Measurements from ENCODE around the gene SYAP1. TPM values are rescaled to one million over a fixed set of nuclear protein-coding genes. Genes with fewer than 3 reads are reported as not detected.

Gene SYAP1
- total and polyA plus RNA-seq, 10 of the 15 experiments (the other 5 are each of a cell fraction or from before 2014, with no cell fraction given): 5.9 to 29.9 (median 16.2) TPM

DNA sequence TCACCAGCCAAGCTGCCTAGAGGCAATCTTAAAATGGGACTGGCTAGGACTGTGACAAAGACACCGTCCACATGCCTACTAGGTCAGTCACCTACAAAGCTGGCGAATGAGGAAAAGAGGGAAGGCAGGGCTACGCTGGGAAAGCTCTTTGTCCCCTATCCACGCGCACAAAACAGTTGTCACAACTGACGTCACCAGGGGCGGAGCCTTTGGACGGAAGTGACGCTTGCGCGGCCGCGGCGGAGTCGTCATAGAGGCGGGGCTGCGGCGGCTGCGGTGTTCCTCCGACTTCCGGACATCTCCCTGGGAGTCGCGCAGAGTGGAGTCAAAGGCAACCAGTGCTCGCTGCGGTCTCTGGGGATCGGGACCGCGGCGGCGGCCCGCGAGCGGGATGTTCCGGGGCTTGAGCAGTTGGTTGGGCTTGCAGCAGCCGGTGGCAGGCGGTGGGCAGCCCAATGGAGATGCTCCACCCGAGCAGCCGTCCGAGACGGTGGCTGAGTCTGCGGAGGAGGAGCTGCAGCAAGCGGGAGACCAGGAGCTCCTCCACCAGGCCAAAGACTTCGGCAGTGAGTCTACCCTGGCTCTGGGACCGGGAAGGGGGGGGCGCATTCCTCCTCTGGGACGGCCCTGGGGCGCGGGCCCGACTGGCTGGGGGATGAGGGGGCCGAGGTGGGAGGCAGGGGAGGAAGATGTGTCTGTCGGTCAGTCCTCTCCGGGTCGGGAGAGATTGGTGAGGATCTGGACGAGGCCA is at the start of gene SYAP1 (continued):
- TF ChIP-seq ZZZ3 (IDR thresholded peaks at IDR 0.05; ENCODE audit: control insufficient read depth, insufficient read length, low read depth) (no peak), HDAC2 (IDR thresholded peaks at IDR 0.05) (no peak), STAT1 (conservative IDR thresholded peaks at IDR 0.05) (no peak), PRDM15 (CRISPR knock-in tag; IDR thresholded peaks at IDR 0.05) (no peak), ATF2 (IDR thresholded peaks at IDR 0.05; ENCODE audit: low read length) (peak; percentile 79; the same call in 1 of the 2 replicates), KAT2A (conservative IDR thresholded peaks at IDR 0.05; ENCODE audit: control insufficient read depth, low read depth, low read length) (no peak), TAF1 (IDR thresholded peaks at IDR 0.05; ENCODE audit: borderline replicate concordance, low read depth, low read length) (peak; percentile 77; the same call in 1 of the 2 replicates), EP300 (IDR thresholded peaks at IDR 0.05; ENCODE audit: borderline replicate concordance in 1 of 2, control insufficient read depth in 1 of 2, low read depth in 2 of 2, low read length in 2 of 2) (peak; percentile 73 to 86; a peak in 3 of 4 replicates), YY1 (IDR thresholded peaks at IDR 0.05; ENCODE audit: low read depth, low read length) (no peak), E4F1 (IDR thresholded peaks at IDR 0.05; ENCODE audit: borderline replicate concordance, partially characterized antibody) (peak; percentile 20), HDGF (IDR thresholded peaks at IDR 0.05) (peak; percentile 65; the same call in 1 of the 2 replicates), ZBTB4 (CRISPR knock-in tag; IDR thresholded peaks at IDR 0.05) (no peak), RBBP5 (conservative IDR thresholded peaks at IDR 0.05) (no peak)
- TF ChIP-seq, protein P1, sequence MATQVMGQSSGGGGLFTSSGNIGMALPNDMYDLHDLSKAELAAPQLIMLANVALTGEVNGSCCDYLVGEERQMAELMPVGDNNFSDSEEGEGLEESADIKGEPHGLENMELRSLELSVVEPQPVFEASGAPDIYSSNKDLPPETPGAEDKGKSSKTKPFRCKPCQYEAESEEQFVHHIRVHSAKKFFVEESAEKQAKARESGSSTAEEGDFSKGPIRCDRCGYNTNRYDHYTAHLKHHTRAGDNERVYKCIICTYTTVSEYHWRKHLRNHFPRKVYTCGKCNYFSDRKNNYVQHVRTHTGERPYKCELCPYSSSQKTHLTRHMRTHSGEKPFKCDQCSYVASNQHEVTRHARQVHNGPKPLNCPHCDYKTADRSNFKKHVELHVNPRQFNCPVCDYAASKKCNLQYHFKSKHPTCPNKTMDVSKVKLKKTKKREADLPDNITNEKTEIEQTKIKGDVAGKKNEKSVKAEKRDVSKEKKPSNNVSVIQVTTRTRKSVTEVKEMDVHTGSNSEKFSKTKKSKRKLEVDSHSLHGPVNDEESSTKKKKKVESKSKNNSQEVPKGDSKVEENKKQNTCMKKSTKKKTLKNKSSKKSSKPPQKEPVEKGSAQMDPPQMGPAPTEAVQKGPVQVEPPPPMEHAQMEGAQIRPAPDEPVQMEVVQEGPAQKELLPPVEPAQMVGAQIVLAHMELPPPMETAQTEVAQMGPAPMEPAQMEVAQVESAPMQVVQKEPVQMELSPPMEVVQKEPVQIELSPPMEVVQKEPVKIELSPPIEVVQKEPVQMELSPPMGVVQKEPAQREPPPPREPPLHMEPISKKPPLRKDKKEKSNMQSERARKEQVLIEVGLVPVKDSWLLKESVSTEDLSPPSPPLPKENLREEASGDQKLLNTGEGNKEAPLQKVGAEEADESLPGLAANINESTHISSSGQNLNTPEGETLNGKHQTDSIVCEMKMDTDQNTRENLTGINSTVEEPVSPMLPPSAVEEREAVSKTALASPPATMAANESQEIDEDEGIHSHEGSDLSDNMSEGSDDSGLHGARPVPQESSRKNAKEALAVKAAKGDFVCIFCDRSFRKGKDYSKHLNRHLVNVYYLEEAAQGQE (IDR thresholded peaks at IDR 0.05; ENCODE audit: low read depth, low read length): no peak; the same call in 1 of the 2 replicates
